Measurements from ENCODE around the gene C16orf90.

- TF ChIP-seq CTCF (IDR thresholded peaks at IDR 0.05), result no peak
- TF ChIP-seq ZFX (IDR thresholded peaks at IDR 0.05; ENCODE audit: borderline replicate concordance), result no peak
Measured at GRCh38 chr16:3478242-3478925, 16.9 kb downstream of the C16orf90 start.

All from 22Rv1 (cell line).